GM13976 (cell line): ENCODE data around the gene SLC35F1.

Experiments
- DNase-seq: peaks from one replicate; pipeline ENCODE4 v3.0.0; 2012; ENCODE audit warnings: low spot score
- in situ Hi-C: fragments of 300-500 bp; cut with MboI; formaldehyde crosslinking; loops from one replicate; pipeline ENCODE4 v1.12.0; 2022; ENCODE audit warnings: low sequenced_read_pairs, mixed read lengths, inconsistent platforms; ENCODE audit not compliant: unreplicated experiment
- TF ChIP-seq, protein P1 (sequence below): IDR thresholded peaks from 2 replicates; pipeline ENCODE4 v1.5.1; 2012; ENCODE audit warnings: borderline replicate concordance, mild to moderate bottlenecking; ENCODE audit not compliant: insufficient read depth; ENCODE audit errors: extremely low read depth, missing control alignments, control extremely low read depth

SLC35F1 gene

DNA sequence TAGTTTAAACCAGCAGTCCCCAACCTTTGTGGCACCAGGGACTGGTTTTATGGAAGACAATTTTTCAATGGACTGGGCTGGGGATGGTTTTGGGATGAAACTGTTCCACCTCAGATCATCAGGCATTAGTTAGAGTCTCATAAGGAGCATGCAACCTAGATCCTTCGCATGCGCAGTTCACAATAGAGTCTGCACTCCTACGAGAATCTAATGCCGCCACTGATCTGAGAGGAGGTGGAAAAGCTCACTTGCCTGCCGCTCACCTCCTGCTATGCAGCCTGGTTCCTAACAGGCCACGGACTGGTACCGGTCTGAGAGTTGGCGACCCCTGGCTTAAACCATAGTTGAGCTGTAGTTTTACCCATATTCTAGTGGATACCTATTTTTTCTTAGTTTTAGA, 154.6 kb downstream of the SLC35F1 start:
- in situ Hi-C loops: no loop called here
- no peak for DNase-seq
- TF ChIP-seq, protein P1, sequence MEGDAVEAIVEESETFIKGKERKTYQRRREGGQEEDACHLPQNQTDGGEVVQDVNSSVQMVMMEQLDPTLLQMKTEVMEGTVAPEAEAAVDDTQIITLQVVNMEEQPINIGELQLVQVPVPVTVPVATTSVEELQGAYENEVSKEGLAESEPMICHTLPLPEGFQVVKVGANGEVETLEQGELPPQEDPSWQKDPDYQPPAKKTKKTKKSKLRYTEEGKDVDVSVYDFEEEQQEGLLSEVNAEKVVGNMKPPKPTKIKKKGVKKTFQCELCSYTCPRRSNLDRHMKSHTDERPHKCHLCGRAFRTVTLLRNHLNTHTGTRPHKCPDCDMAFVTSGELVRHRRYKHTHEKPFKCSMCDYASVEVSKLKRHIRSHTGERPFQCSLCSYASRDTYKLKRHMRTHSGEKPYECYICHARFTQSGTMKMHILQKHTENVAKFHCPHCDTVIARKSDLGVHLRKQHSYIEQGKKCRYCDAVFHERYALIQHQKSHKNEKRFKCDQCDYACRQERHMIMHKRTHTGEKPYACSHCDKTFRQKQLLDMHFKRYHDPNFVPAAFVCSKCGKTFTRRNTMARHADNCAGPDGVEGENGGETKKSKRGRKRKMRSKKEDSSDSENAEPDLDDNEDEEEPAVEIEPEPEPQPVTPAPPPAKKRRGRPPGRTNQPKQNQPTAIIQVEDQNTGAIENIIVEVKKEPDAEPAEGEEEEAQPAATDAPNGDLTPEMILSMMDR: no peak

DNA sequence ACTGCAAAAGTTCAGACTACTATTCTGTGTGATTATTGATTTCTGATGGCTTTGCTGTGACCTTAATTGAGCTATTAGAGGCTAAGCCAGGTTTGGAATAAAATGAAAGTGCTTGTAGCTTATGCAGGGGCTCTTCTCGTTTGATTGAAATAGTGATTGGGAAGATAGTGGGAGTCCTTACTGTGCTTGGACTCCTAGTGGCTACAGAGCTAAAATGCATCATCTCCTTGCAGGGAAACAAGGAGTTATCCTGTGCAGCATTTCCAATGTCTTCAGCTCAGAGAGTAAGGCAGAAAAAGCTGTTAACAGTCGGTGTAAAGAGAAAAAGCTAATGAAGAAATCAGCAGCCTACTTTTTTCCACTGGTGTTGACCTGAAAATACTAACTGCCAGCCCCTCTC, 173.5 kb downstream of the SLC35F1 start:
- in situ Hi-C loops: no loop called here
- no peak for DNase-seq
- TF ChIP-seq, protein P1: no peak

DNA sequence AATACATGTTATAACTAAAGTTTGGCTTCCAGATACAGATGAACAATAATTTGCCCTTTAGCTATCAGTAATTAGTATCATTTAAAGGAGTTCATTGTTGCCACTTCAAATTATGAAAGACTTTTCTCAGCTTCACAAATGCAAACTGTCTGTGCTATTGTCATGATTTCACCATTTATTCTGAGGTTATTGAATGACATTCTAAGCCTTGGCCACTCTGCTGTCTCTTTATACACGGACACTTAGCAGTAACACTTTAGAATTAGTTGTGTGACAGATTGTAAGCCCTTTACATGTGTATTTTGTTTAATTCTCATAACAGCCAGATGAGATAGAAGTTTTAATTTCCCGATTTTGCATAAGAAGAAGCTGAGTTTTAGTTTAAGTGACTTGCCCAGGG, 176.6 kb downstream of the SLC35F1 start:
- TF ChIP-seq, protein P1: no peak
- in situ Hi-C loops: no loop called here
- no peak for DNase-seq

DNA sequence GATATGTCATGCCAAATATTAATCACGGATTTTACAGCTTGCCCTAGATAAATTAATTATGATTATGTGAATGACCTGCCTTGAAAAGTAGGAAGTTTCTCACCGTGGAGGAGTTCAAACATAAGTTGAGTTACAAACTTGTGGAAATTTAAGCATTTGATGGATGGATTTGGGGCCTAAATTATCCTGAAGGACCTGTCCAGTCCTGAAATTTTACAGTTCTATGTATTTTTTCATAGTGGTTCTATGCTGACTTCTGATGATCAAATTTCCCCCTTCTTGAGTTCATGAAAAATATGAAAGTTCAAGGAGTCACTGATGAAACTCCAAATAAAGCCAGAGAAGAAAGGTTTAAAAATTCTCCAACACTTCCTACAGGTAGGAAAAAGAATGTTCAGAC, 178.6 kb downstream of the SLC35F1 start:
- in situ Hi-C loops: no loop called here
- no peak for DNase-seq
- TF ChIP-seq, protein P1: no peak

DNA sequence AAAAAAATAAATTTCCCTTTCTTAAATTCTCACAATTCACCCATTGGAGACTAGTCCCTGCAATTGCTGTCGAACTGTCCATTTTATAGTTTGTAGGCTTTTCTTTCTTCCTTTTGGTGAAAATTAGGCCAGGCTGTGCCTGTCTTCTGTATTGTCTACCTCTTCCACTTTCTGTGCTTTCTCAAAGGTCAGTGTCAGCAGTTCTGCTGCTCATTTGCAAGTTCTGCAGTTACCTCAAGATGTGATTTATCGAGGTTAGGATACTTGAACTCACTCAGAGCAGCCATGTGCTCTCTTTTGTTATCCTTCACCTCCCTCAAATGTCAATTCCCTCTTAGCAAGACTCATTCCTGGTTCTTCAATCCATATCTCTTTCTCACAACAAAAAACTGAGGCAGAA, 179.1 kb downstream of the SLC35F1 start:
- DNase-seq: no peak
- in situ Hi-C loops: no loop called here
- TF ChIP-seq, protein P1: no peak

DNA sequence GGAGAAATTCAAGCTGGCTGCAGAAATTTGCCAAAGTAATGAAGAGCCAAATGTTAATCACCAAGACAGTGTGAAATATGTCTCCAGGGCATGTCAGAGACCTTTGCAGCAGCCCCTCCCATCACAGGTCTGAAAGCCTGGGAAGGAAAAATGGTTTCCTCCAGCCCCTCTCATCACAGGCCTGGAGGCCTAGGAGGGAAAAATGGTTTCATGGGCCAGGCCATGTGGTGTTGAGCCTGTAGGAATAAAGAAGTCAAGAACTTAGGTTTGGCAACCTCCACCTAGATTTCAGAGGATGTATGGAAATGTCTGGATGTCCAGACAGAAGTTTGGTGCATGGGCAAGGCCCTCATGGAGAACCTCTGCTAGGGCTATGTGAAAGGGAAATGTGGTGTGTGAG, 185.0 kb downstream of the SLC35F1 start:
- in situ Hi-C loops: no loop called here
- TF ChIP-seq, protein P1: no peak

DNA sequence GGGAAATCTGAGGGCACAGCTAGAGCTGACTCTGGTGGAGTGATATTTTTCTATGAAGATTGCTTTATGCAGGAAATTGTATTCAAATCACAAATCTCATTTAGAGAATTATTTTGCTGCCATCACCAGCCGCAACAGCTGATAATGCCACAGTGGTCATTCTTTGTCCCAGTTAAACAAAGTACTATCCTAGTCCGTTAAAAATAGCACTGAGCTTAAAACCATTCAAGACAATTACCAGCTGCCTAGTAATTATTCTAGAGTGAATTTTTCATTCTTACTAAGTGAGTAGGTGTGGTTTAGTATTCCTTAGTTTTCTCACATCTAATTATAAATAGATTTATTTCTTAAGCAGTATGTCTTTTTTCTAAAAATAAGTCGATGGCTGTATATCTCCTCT, 190.5 kb downstream of the SLC35F1 start:
- DNase-seq: no peak
- TF ChIP-seq, protein P1: no peak
- in situ Hi-C loops: no loop called here

More for the DNA sequence above, 185.0 kb downstream of the SLC35F1 start:
- no peak for DNase-seq
